A673 (cell line): ENCODE results near the gene RPL39L.

Experiments used
- CTCF ChIP-seq: fragments of 300-800, 200-600 bp; sonication (generic); conservative IDR thresholded peaks from 2 replicates; pipeline ENCODE4 v1.5.1; 2017; ENCODE audit warnings: low read depth, mild to moderate bottlenecking, antibody characterized with exemption, low read length, moderate library complexity, mixed read lengths
- EZH2 ChIP-seq: fragments of 200-600 bp; sonication (generic); IDR thresholded peaks from 2 replicates; pipeline ENCODE4 v1.6.1; 2017; ENCODE audit warnings: borderline replicate concordance, low read depth, mild to moderate bottlenecking, mixed read lengths, antibody characterized with exemption, low read length; ENCODE audit not compliant: poor library complexity, severe bottlenecking

- TF ChIP-seq CTCF (no peak), EZH2 (no peak)
Observed at GRCh38 chr3:187077537-187077936, 61.8 kb downstream of the RPL39L start.
